GM19025 (cell line): ENCODE measurements around the gene MEGF8.
"Not testable (repeated sequence)": the region's sequence is repeated elsewhere in the genome, so short reads cannot be mapped to it uniquely, and the experiment has no call there.

Experiments
- ATAC-seq: cut with Tn5 transposase; IDR thresholded peaks from one replicate; pipeline ENCODE4 v1.9.1; 2021; ENCODE audit warnings: mild to moderate bottlenecking, low read depth, moderate library complexity; ENCODE audit not compliant: unreplicated experiment

Gene MEGF8

DNA sequence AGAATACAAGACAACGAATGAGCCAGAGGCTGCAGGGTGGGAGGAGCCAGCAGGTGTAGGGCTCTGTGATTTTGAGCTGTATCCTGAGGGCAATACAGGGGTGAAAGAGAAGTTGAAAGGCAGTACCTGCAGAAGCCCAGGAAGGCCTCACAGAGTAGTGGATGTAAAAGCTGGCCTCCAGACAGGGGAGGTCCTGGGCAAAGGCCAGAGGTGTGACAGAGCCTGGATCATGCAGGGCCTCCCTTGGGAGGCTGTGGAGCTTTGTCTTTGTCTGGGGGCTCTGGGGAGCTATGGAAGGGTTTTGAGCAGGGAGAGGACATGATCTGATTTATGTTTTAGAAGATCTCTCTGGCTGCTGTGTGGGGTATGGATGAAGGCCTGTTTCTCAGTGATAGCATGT is 2.7 kb downstream of the MEGF8 start:
- ATAC-seq: no peak

DNA sequence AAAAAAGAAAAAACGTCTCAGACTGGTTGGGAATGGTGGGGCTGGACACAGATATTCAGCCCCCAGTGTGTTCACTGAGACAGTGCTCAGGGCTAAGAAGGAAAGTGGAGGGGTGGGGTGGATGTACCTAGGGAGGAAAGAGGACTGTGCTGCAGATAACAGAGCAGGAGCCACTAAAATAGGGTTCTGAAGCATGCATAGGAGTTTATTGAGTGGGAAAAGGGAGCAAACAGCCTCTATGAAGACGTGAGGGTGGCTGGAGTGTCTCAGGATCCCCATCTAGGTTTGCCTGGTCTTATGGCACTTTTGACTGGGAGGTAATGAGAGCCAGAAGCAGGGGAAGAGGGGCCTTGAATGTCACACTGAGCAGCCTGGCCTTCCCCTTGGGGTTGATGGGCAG is 3.4 kb downstream of the MEGF8 start:
- no peak for ATAC-seq

DNA sequence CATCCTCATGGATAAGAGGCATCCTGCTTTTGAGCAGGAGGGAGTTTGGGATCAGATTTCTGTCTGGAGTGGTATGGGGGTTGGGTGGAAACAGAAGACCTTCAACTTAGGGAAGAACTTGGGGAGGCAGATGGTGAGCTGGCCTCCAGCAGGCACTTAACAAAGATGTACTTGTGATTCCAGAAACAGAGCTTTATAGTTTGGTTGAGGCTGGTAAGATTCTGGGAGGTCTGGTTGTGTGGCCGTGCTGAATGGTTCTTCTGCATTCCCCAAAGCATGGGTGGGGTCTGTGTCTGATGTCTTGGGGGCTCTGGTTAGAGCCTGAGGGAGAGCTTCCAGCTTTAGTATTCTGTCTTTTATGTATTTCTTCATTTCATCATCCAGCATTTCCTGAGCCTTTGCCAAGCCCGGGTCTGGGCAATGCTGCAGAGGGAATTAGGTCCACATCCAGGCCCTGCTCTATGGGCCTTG is 4.8 kb downstream of the MEGF8 start:
- ATAC-seq: no peak

DNA sequence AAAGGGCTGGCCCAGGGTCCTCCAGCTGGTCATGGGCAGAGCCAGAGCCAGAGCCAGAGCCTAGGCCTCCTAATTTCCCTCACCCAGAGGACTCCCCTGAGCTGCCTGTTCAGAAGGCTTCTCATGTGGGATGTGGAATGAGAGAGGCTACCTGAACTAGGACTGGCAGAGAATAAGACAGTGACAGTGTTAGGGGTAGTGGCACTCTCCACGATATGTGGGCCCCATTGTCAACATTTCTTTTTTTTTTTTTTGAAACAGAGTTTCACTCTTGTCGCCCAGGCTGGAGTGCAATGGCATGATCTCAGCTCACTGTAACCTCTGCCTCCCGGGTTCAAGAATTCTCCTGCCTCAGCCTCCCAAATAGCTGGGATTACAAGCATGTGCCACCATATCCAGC is 5.9 kb downstream of the MEGF8 start:
- not testable (repeated sequence) for ATAC-seq

DNA sequence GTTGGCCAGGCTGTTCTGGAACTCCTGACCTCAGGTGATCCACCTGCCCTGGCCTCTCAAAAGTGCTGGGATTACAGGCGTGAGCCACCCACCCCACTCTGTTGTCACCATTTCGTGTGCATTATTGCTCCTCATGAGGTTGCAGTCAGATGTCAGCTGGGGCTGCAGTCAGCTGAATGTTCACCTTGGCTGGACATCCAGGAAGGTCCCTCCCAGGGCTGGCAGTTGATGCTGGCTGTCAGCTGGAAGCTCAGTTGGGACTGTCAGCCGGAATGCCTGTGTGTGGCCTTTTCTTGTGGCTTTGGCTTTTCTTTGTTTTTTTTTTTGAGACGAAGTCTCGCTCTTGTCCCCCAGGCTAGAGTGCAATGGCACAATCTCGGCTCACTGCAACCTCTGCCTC is 6.6 kb downstream of the MEGF8 start:
- ATAC-seq: no peak

DNA sequence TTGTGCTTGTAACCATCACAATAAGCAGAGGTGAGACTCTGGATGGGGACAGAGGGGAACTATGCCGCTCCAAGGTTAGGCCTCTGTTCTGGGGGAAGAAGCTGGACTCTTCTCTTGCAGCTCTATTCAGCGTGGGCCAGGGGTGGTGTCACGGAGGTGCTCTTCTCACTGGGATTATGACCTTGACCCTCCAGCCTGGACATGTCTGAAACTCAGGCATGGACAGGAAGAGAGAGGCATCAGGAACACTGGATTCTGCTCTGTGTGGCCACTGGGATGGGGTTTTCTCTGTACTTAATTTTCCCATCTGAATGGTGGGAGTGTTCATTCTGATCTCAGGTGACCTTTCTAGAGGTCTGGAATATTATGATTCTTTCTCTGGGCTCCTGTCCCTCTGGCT is 7.6 kb downstream of the MEGF8 start:
- no peak for ATAC-seq

DNA sequence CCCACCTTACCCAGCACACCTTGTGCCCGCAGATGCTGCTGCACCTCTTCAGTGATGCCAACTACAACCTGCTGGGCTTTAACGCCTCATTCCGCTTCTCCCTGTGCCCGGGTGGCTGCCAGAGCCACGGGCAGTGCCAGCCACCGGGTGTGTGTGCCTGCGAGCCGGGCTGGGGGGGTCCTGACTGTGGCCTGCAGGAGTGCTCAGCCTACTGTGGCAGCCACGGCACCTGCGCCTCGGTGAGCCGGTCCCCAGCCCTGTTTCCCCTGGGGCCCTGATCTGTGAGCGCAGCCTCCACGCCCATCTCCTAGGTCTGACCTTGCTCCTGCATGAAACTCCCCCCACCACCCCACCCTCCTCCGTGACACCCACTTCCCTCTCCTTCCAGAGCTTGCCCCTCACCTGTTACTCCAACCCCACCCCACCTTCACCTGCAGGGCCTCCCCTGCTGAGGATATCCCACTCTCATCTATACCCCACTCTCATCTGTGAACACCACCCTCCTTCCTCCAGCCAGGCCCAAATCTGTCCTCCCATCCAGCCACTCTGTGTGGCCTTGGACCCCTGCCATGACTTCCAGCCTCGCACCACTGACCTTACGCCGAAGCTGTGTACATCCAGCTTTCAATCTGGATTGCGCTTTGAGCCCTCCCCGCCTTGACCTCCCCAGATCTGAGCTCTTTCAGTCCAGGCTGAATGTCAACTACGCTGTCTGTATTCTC is 8.7 kb downstream of the MEGF8 start:
- no peak for ATAC-seq

DNA sequence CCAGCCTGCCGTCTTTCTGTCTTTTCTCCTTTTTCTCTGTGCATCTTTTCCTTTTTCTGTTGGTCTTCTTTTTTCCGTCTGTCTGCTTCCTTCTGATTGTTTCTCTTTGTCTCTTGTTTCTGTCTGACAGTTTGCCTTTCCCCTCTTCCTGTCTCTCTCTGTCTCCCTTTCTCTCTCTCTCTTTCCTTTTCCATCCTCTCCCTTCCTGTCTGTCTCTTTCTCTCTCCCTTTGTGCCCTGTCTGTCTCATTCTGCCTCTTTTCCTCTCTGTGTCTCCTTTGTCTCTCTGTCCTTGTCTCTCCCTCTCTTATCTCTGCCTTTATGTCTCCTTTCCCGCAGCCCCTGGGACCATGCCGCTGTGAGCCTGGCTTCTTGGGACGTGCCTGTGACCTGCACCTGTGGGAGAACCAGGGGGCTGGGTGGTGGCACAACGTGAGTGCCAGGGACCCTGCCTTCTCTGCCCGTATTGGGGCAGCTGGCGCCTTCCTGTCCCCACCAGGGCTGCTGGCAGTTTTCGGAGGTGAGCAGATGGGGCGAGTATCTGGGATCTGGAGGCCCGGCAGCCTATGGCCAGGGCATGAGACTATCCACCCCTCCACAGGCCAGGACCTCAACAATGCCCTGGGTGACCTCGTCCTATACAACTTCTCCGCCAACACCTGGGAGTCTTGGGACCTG is 9.4 kb downstream of the MEGF8 start:
- ATAC-seq: no peak

DNA sequence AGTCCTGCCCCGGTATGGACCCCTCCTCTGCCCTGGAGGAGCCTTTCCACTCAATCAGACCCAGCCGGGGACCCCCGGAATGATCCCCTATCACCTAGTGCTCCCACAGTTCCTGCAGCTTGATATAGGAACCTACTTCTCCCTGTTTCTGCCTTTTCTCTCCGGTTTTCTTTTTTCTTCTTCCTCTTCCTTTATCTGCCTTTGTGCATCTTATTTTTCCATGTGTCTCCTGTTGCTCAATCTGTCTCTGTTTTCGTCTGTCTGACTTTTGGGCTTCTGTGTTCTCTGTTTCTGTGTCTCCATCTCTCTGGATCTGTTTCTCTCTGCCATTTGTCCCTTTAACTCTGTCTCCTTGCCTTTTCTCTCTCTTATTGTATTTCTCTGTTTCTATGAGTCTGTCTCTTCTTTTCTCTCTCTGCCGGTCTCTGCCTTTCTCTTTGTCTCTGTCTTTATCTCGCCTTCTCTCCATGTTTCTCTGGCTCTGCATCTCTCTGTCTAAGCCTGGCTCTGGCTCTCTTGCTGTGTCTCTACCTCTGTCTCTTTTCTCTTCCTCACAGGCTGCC is 10.0 kb downstream of the MEGF8 start:
- ATAC-seq: no peak

DNA sequence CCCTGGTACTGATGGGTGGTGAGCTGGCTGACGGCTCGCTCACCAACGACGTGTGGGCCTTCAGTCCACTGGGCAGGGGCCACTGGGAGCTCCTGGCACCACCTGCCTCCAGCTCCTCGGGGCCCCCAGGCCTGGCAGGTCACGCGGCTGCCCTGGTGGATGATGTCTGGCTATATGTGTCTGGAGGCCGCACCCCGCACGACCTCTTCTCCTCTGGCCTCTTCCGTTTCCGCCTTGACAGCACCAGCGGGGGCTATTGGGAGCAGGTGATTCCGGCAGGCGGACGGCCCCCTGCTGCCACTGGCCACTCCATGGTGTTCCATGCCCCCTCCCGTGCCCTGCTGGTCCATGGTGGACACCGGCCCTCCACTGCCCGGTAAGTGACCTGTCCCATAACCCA is 10.5 kb downstream of the MEGF8 start:
- ATAC-seq: no peak

DNA sequence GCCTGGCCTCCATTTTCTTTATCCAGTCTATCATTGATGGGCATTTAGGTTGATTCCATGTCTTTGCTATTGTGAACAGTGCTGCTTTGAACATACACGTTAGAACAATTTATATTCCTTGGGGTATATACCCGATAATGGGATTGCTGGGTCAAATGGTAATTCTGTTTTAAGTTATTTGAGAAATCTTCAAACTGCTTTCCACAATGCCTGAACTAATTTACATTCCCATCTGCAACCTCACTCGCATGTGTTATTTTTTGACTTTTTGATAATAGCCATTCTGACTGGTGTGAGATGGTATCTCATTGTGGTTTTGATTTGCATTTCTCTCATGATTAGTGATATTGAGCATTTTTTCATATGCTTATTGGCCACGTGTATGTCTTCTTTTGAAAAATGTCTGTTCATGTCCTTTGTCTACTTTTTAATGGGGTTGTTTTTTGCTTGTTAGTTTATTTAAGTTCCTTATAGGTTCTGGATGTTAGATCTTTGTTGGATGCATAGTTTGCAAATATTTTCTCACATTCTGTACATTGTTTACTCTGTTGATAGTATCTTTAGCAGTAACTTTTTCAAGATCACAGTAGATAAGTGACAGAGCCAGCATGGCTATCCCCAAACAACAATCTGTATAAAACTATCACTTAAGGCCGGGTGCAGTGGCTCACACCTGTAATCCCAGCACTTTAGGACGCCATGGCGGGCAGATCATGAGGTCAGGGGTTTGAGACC is 13.9 kb downstream of the MEGF8 start:
- ATAC-seq: not testable (repeated sequence)

DNA sequence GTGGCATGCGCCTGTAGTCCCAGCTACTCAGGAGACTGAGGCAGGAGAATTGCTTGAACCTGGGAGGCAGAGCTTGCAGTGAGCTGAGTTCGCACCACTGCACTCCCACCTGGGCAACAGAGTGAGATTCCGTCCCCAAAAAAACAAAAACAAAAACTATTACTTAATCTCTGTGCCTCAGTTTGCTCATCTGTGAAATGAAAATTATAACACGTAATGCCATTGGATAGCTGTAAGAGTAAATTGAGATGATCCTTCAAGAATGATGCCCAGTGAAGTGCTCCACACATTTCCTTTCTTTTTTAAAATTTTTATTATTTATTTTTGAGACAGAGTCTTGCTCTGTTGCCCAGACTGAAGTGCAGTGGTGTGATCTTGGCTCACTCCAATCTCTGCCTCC is 14.5 kb downstream of the MEGF8 start:
- ATAC-seq: not testable (repeated sequence)

DNA sequence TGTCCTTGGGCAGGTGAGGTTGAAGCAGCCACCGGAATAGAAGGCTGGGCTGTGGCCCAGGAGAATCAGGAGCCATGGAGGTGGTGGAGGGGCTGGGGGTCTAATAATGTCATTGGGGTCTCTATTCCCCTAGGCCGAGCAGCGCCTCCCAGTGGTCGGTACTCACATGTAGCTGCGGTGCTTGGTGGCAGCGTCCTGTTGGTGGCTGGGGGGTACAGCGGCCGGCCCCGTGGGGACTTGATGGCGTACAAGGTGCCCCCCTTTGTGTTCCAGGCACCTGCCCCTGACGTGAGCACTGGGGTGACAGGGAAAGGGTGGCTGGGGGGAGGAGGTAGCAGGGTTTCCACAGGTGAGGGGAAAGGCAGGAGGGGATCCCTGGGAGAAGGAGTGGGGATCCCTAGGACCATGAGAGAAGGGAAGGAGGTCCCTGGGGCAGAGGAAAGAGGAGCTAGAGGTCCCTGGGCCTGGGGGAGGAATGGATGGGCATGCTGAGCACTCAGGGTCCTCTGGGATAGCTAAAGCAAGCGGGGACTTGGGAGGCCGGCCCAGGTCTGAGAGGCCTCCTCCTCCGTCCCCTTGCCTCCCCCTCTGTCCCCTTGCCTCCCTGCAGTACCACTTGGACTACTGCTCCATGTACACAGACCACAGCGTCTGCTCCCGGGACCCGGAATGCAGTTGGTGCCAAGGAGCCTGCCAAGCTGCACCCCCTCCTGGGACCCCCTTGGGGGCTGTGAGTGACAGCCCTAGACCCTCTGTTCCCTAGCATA is 18.1 kb downstream of the MEGF8 start:
- ATAC-seq: no peak

DNA sequence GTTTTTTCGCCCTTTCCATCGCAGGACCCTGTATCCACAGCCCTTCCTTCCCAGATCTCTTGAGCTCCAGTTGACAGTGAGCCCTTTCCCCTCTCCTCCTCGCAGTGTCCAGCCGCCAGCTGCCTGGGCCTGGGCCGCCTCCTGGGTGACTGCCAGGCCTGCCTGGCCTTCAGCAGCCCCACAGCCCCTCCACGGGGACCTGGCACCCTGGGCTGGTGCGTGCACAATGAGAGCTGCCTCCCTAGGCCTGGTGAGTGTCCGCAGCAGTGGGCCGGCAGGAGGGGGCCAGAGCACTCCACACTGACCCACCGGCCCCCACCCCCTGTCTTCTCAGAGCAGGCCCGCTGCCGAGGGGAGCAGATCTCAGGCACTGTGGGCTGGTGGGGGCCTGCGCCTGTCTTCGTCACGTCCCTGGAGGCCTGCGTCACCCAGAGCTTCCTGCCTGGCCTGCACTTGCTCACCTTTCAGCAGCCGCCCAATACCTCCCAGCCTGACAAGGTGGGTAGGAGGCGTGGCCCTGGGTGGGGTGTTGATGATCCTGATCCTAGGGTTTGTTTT is 19.0 kb downstream of the MEGF8 start:
- ATAC-seq: no peak

DNA sequence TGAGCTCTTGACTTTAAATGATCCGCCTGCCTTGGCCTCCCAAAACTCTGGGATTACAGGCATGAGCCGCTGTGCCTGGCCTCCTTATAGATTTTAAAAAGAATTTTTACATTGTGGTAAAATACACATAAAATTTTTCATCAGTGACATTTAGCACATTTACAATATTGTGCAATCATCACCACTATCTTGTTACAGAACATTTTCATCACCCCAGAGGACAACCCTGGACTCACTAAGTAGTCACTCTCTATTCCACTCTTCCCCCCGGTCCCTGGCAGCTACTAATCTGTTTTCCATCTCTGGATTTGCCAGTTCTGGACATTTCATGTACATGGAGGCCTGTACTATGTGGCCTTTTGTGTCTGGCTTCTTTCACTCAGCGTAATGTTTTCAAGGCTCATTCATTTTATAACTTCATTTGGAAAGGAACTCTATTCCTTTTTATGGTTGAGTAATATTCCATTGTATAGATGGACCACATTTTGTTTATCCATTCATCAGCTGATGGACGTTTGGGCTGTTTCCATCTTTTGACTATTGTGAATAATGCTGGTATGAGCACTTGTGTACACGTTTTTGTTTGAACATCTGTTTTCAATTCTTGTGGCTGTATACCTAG is 19.9 kb downstream of the MEGF8 start:
- no peak for ATAC-seq

DNA sequence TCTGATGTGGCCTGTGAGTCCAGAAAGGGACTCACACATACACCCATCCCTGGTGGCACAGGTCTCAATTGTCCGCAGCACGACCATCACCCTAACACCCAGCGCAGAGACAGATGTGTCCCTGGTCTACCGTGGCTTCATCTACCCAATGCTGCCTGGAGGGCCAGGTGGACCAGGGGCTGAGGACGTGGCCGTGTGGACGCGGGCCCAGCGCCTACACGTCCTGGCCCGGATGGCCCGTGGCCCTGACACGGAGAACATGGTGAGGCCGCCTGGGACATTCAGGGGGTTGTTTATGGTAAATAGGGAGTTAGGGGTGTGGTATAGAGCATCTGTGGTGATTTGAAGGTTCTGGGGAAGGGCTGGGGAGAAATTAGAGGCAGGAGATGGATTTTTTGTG is 22.8 kb downstream of the MEGF8 start:
- ATAC-seq: no peak

DNA sequence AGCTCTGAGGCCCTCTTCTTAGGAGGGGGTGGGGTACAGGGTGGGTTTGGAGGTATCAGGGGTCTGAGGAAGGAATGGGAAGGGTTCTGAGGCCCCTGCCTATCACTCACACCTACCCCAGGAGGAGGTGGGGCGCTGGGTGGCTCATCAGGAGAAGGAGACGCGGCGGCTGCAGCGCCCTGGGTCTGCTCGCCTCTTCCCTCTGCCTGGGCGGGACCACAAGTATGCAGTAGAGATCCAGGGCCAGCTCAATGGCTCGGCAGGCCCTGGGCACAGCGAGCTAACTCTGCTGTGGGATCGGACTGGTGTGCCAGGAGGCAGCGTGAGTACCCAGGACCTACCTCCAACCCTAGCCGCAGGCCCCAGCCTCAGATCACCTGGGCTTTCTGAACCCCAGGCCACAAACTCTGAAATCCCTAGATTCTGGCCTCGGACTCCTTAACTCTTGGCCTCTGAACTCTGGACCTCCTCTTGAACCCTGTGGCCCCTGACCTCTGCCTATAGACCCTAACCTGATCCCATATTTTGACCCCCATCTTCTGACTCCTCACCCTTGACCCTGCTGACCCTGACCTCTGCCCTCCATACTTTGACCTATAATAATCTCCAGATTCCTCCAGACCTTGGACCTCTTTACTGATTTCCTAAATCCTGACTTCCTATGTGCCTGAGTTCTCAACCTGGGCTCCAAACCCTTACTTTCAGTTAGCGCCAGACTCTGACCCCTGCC is 24.1 kb downstream of the MEGF8 start:
- ATAC-seq: no peak

DNA sequence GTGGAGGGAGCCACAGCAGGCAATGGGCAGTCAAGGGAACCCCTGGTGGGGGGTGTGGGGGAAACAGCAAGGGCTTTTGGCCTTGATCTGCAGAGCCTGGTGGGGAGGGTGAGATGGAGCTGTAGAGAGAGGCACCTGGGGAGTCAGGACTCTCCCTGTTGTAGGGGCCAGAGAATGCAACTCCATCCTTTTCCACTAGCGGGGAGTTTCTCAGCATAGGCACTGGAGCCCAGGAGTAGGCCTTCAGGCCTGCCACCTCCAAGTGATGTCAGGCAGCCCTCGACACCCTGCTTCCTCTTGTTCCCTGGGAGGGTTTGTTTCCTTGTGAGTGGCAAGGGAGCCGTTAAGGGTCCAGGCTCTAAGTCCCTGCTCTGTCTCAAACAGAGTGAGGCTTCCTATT is 25.0 kb downstream of the MEGF8 start:
- no peak for ATAC-seq

DNA sequence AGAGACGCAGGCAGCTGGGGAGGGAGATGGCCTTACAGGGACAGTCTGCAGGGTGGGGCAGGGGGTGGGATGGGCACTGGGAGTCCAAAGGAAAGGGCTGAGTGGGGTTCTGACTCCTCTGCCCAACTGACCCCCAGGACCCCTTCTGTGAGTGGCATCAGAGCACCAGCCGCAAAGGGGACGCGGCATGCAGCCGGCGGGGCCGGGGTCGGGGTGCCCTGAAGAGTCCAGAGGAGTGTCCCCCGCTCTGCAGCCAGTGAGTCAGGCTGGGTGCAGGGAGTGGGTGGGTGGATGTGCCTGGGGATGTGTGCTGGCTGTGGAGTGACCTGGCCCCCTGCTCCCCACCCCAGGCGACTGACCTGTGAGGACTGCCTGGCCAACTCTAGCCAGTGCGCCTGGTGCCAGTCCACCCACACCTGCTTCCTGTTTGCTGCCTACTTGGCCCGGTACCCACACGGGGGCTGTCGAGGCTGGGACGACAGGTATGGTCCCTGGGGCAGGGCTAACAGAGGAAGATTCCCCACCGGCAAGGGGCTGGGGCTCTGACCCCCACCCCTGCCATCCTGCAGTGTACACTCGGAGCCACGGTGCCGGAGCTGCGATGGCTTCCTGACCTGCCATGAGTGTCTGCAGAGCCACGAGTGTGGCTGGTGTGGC is 25.8 kb downstream of the MEGF8 start:
- ATAC-seq: no peak
